ENCODE measurements around the gene TLR6. TPM values are rescaled to one million over a fixed set of nuclear protein-coding genes. Genes with fewer than 3 reads are reported as not detected.

TLR6 gene
- polyA plus RNA-seq, 1 of the 3 experiments (the other 2 are of a cell fraction) = 0.10 TPM

GRCh38 chr4:38889143-38889542 lies 32.5 kb upstream of the TLR6 start:
- no peak for DNase-seq
- no peak overlapping the region for H2AFZ ChIP-seq (ENCODE audit: low read depth)
- no peaks in the 10 kb centered on the region for H3K27me3 ChIP-seq (ENCODE audit: insufficient read depth)
- peaks cover 31% of the 10 kb centered on the region for H3F3A ChIP-seq (replicated peaks; ENCODE audit: insufficient read depth)
- ChIA-PET POLR2A (no interaction called here), CTCF (interaction anchor here (0.6 to 2.5 kb wide), 5 partner anchors 14 to 246 kb away, joined by 3 to 8 read pairs (median 5); no protein-coding TSS in a partner anchor)
- WGBS (ENCODE audit: low lambda C conversion rate) = 18% methylated on average over 1 of the region's 1 CpG
- H3K9ac ChIP-seq = peak overlapping the region; percentile 55; the same call in 1 of the 2 replicates
- peak overlapping the region; percentile 65 to 94; a peak in 3 of 4 replicates for H3K27ac ChIP-seq (ENCODE audit: low read depth in 2 of 2, low read length in 1 of 2)
- H3K9me2 ChIP-seq = no peaks in the 10 kb centered on the region
- H3K79me2 ChIP-seq (ENCODE audit: insufficient read depth) = peaks cover 12% of the 10 kb centered on the region
- H3K4me2 ChIP-seq = peak overlapping the region; percentile 54
- no peak overlapping the region for H3K4me3 ChIP-seq (ENCODE audit: low read depth in 2 of 2, low read length in 1 of 2)
- H4K20me1 ChIP-seq (ENCODE audit: insufficient read depth) = peaks cover 7% of the 10 kb centered on the region
- H3K4me1 ChIP-seq (ENCODE audit: control insufficient read depth in 1 of 2, insufficient read depth in 2 of 2, low read depth in 1 of 2, low read length in 1 of 2) = peaks cover 0 to 19% of the 10 kb centered on the region in 2 experiments; a peak in 2 of 4 replicates
- H3K9me3 ChIP-seq = no peaks in the 10 kb centered on the region
- peaks cover 0 to 35% of the 10 kb centered on the region in 2 experiments for H3K36me3 ChIP-seq (replicated peaks in 1 of 2; ENCODE audit: control insufficient read depth in 1 of 2, insufficient read depth in 2 of 2, low read length in 1 of 2)
- TF ChIP-seq RXRA (IDR thresholded peaks at IDR 0.05; ENCODE audit: borderline replicate concordance, low read depth) (no peak), CHD2 (IDR thresholded peaks at IDR 0.05; ENCODE audit: low read length, partially characterized antibody) (no peak), PBX3 (IDR thresholded peaks at IDR 0.05) (peak; percentile 99), ELF1 (IDR thresholded peaks at IDR 0.05) (no peak), GATA2 (CRISPR knock-in tag; IDR thresholded peaks at IDR 0.05) (no peak), RFX5 (IDR thresholded peaks at IDR 0.05; ENCODE audit: low read length) (no peak), TAF1 (IDR thresholded peaks at IDR 0.05; ENCODE audit: borderline replicate concordance, low read depth, low read length) (no peak), POLR2AphosphoS5 (IDR thresholded peaks at IDR 0.05; ENCODE audit: low read depth, low read length) (peak; percentile 93), EP300 (IDR thresholded peaks at IDR 0.05; ENCODE audit: borderline replicate concordance in 1 of 2, low read depth in 1 of 2, low read length in 1 of 2) (peak; percentile 75 to 94), GABPA (IDR thresholded peaks at IDR 0.05; ENCODE audit: low read depth) (no peak; the same call in 1 of the 2 replicates), IRF3 (IDR thresholded peaks at IDR 0.05; ENCODE audit: low read depth, low read length) (no peak), FOXJ3 (CRISPR knock-in tag; IDR thresholded peaks at IDR 0.05) (no peak), NRF1 (IDR thresholded peaks at IDR 0.05; ENCODE audit: low read depth, low read length) (no peak), MXI1 (IDR thresholded peaks at IDR 0.05; ENCODE audit: low read depth, low read length) (no peak), RAD21 (IDR thresholded peaks at IDR 0.05; ENCODE audit: low read length) (no peak), SMC3 (IDR thresholded peaks at IDR 0.05; ENCODE audit: low read depth, low read length) (no peak), CTCF (IDR thresholded peaks at IDR 0.05) (no peak), TCF12 (IDR thresholded peaks at IDR 0.05) (peak; percentile 98), MAX (IDR thresholded peaks at IDR 0.05; ENCODE audit: low read depth) (peak; percentile 46; the same call in 1 of the 2 replicates), FOSL2 (IDR thresholded peaks at IDR 0.05; ENCODE audit: borderline replicate concordance, low read depth) (peak; percentile 94), REST (IDR thresholded peaks at IDR 0.05; ENCODE audit: low read depth, low read length) (no peak), EZH2phosphoT487 (IDR thresholded peaks at IDR 0.05; ENCODE audit: borderline replicate concordance, low read depth) (no peak; the same call in 1 of the 2 replicates), NFIC (IDR thresholded peaks at IDR 0.05; ENCODE audit: borderline replicate concordance) (peak; percentile 52; the same call in 1 of the 2 replicates), SIN3A (IDR thresholded peaks at IDR 0.05; ENCODE audit: borderline replicate concordance, low read depth, low read length) (peak; percentile 59; the same call in 1 of the 2 replicates), TEAD4 (IDR thresholded peaks at IDR 0.05; ENCODE audit: borderline replicate concordance, insufficient read depth) (peak; percentile 95), USF2 (IDR thresholded peaks at IDR 0.05; ENCODE audit: borderline replicate concordance, low read depth, low read length) (no peak)

All from SK-N-SH (cell line).